ENCODE results near the gene ZNF362.
"Not testable (repeated sequence)": the region's sequence is repeated elsewhere in the genome, so short reads cannot be mapped to it uniquely, and the experiment has no call there.

ZNF362 gene

DNA sequence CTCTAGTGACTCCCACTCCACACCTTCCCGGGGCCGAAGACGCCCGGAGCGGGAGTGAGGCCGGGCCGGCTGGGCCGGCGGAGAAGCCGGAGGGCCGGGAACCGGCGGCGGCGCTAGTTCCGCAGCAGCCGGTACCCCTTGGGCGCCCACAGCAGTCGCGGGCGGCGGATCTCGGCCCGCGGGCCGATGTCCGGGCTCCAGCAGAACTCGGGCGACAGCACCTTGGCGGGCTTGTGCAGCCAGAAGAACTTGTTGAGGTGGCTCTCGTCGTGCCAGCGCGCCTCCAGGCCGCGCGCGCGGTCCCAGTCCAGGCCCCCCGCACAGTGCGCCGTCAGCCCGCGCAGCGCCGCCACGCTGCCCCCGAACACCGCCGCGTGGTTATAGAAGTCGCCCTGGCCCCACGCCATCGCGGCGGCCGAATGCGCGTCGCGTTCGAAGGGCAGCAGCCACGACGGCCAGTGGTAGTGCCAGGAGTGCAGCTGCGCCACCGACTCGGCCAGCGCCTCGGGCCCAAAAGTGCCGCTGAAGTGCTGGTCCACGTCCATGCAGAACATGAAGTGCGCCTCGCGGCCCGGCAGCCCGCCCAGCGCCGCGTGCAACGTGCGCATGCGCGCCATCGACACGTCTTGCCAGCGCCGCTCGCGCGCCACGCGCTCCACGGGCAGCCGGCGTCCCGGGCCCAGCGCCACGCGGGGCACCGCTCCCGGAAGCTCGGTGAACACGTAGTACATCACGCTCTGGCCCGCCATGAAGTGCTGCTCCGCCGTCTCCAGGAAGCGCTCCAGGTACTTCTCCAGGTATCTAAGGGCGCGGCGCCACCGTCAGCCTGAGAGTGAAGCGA lies 50.6 kb downstream of the ZNF362 start:
- no peak for DNase-seq (ENCODE audit: low spot score)

DNA sequence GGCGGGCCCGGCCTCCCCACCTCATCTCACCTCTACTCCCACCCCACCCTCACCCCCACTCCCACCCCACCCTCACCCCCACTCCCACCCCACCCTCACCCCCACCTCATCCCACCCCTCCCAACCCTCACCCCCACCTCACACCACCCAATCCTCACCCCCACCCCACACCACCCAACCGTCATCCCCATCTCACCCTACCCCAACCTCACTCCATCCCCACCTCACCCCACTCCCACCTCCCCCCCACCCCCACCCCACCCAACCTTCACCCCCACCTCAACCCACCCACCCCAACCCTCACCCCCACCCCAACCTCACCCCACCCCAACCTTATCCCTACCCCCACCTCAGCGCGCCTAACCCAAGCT lies 51.2 kb downstream of the ZNF362 start:
- DNase-seq (ENCODE audit: low spot score) = no peak

DNA sequence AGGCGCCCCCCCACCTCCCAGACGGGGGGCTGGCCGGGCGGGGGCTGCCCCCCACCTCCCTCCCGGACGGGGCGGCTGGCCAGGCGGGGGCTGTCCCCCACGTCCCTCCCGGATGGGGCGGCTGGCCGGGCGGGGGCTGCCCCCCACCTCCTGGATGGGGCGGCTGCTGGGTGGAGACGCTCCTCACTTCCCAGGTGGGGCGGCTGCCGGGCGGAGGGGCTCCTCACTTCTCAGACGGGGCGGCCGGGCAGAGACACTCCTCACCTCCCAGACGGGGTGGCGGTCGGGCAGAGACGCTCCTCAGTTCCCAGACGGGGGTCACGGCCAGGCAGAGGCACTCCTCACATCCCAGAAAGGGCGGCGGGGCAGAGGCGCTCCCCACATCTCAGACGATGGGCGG lies 53.1 kb downstream of the ZNF362 start:
- not testable (repeated sequence) for DNase-seq (ENCODE audit: low spot score)

DNA sequence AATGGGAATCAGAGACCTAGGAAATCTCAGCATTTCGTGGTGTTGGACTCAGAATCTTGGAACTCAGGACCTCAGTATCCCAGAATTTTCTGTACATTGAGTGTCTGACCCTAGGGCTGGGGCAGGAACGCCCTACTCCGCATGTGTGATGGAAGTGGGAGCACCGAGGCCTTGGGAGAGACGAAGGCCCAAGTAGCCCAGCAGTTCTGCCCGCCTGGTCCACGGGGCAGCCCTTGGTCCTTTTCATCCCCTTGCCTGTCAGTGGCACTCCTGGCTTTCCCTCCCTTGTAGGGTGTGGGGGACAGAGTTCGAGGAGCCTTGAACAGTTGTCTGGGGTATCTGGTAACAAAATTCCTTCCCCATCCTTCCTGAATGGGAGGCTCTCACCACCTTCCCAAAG lies 54.4 kb downstream of the ZNF362 start:
- no peak for DNase-seq (ENCODE audit: low spot score)

DNA sequence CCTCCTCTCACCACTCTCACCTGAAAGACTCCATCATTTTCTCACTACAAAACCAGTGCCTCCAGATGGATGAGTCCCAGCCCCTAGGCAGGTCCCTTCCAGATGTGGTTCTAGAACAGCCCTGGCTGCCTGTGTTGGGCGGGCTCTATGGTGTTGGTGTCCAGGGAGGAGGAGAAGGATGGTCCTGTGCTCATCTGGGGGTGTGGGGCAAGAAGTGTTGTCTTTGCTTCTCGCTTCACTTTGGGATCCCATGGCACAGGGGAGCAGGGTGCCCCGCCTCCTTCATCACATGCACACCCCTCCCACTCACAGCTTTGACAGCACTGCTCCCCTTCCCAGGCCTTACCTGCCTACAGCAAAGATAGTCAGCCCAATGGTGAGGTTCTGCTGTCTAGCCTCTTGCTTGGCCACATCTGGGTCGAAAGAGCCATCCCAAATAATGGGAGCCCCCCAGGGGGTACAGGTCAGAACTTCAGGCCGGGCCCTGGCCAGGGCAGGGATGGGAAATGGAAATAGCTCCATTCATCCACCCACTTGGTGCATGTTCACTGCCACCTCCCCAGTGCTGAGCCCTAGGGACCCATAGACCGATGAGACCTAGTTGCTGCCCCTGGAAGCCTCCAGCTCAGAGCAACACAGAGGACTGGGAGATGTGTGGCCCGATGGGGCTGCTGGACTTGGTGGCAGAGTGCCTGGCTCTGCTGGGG lies 55.6 kb downstream of the ZNF362 start:
- DNase-seq (ENCODE audit: low spot score) = no peak

DNA sequence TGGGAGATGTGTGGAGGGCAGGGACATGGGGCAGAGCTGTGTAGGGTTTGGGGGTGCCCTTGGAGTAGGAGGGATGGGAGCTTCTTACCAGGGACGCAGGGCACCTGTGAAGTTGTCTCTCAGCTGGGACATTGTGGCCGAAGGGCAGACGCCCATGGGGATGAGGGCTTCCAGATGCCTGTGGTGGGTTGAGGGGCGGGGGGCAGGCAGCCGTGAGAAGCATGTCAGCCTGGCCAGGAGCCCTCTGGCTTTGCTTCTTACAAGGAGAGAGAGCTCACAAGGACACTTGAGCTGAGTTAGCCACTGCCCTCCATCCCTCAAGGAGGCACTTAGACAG lies 56.1 kb downstream of the ZNF362 start:
- no peak for DNase-seq (ENCODE audit: low spot score)

DNA sequence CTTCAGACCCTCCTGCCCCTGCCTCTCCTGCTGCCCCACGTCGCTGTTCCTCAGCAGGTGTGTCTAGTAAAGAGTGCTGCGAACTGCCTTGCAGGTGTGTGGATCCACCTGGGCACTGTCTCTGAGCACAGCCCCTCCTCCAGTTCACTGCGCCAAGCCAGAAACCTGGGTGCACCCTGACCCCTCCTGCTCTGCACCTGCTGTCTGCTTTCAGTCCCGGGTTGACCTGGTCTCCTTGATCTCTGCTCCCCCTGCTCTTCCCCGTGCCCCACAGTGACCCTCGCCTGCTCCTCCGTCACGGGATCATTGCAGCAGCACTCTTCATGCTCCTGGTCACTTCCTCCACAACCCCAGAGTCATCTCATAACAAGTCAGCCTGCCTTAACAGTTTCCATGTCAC lies 58.1 kb downstream of the ZNF362 start:
- DNase-seq (ENCODE audit: low spot score) = no peak

DNA sequence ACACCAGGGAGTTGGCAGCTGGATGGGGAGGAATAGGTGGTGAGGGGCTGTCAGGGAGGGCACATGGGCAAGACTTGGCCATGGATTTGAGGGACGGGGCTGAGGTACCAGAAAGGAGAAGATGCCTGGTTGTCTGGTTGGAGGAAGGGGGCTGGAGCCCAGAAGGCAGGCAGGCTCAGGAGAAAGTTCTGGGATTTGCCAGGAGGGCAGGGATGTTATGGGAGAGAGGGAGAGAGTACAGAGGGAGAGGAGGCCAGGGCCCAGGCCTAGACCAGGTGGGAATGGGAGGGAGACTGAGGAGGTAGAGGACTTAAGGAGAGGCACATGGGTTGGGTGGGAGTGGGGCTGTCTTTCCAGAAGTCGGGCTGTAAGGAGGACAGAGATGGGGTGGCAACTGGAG lies 60.3 kb downstream of the ZNF362 start:
- no peak for DNase-seq (ENCODE audit: low spot score)

DNA sequence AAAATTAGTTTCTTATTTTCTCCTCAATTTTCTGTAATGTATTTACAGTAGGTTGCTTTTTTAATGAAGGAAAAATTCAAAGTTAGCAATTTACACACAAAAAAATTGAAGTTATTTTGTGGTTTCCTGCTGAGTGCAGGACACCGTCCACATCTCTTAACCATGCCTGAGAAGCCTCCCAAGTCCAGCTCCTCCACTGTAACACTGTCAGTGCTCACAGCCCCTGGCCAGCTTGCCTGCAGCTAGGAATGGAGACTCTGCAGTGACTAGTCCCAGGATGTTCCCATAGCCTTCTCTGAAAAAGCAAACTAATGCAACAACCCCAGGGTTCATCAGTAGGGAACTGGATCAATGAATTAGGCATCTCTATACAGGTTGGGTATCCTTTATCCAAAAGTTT lies 61.1 kb downstream of the ZNF362 start:
- DNase-seq (ENCODE audit: low spot score) = no peak

DNA sequence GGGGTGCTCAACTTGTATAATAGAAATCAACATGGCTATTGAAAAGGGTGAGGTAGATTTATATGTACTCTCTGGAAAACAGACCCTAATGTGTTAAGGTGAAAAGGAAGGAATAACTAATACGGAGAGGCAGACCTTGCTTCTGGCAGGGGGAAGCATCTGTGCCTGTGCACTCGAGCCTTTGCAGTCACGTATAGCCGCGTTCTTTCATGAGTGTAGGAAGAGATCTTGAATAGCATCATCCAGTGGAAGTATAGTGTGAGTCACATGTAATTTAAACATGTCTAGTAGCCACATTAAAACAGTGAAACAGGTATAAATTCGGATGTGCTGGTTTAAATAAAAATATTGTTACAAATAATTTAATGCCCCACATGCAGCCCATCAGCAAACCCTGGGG lies 61.7 kb downstream of the ZNF362 start:
- DNase-seq (ENCODE audit: low spot score) = no peak

DNA sequence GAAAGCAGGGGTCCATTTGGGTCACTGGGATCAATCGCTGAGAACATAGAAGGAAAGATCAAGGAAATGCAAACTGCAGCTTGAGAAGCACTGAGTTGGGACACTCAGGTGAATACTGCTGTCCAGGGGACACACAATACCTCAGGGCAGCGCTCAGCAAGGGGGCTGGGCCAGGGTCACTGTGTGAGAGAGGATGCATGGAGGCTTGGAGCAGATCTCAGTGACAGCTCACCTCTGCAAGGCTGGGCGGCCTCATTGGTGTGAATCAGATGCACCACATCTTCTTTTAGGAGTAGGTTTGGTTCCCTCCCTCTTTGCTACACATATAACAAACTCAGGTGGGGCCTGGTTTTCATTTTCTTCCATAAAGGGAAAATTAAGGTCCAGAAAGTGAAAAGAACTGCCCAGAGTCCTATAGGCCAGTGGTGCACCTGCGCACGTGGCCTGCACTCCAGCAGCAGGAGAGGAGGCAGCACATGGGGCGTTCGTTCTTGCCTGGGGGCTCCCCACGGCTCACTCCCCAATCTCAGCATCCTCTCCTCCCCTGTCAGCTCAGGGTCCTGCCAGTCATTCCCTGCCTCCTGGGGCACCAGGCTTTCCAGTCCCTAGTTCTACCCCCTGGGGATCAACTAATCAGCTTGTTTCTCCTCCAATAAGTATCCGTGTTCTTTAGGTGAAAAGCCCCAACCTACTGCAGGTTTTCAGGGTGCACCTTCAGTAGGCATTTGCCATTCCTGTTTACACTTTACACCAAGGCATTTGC lies 63.1 kb downstream of the ZNF362 start:
- DNase-seq (ENCODE audit: low spot score) = no peak

DNA sequence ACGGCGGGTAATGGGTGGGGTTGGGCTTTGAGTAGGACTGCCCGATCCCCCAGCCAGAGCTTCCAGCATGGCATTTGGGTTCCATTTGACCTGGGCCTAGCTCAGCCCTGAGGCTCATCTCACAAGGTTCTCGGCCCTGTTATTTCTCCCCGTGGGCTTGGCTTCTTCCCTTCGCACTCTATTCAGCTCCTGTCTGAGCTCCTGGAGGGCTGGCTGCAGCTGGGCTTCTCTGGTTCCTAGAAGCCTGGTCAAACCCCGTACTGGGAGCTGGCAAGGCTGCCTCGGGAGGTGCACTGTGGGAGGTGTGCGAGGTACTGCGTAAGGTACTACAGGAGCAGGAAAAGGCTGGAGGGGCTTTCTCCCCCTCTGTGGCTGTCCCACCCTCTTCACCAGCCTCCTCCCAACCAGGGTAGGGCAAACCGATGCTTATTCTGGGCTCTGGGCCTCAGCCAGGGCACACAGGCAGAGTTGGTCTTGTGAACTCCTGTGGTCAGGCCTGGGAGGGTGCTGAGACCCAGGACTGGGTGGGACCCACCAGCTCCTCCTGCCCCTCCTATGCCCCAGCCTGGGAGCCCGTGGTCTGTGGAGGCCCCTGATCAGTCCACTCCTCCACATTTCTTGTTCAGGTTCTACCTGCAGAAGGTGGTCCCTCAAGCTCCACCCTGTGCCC lies 63.8 kb downstream of the ZNF362 start:
- no peak for DNase-seq (ENCODE audit: low spot score)

DNA sequence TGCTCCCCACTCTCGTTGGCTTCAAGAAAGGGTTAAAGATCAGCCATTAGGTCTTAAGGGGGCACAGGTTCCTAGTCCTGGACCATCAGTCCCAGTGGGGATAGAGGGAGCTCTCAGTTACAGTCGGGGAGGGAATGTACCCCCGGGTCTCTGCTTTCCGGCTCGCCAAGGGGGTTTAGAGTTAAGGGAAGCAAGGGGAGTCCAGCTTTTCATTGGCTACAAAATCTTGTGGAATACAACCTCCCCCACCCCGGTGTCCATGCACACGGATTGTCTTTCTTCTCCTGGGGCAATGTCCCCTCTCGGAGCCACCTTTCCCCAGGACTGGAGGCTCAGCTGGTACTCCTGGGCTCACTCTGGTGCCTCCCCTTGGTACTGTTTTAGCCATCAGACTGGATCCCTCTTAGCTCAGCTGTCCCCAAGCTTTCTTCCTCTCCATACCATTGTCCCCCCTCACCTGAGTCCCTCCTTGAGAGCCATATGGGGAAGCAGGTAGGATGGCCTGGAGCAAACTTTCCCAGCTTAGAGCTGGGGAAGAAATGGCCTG lies 64.4 kb downstream of the ZNF362 start, which contains the start of gene A3GALT2:
A3GALT2 (minus strand) TSS at position 480 of the 547 bp plus-strand sequence; CDS start at position 480, 0 bp downstream.
- no peak for DNase-seq (ENCODE audit: low spot score)

DNA sequence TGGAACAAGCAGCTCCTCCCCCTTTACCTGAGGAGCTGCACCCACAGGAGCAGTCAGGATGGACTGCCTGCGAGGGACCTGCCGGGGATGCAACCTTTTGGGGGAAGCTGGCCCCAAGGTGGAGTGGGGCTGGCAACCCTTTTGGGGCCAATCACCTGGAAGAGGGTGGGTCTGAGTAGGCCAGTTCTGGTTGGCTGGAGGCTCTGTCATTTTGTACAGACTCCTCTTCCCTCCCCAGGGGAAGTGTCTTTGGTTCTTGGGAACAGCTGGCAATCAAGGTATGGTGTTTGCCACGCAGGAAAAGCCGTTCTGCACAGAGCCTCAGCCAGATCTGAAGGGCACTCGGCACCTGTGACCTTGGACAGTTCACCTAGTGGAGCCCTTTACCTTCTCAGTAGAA lies 64.9 kb downstream of the ZNF362 start:
- no peak for DNase-seq (ENCODE audit: low spot score)

DNA sequence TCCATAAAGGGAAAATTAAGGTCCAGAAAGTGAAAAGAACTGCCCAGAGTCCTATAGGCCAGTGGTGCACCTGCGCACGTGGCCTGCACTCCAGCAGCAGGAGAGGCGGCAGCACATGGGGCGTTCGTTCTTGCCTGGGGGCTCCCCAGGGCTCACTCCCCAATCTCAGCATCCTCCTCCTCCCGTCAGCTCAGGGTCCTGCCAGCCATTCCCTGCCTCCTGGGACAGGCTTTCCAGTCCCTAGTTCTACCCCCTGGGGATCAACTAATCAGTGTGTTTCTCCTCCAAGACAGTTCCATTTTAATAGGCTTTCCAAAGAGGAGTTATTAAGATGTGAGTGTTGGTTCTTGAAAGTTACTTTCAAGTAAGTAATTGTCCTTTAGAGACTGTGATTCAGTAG lies 65.8 kb downstream of the ZNF362 start:
- no peak for DNase-seq (ENCODE audit: low spot score)

DNA sequence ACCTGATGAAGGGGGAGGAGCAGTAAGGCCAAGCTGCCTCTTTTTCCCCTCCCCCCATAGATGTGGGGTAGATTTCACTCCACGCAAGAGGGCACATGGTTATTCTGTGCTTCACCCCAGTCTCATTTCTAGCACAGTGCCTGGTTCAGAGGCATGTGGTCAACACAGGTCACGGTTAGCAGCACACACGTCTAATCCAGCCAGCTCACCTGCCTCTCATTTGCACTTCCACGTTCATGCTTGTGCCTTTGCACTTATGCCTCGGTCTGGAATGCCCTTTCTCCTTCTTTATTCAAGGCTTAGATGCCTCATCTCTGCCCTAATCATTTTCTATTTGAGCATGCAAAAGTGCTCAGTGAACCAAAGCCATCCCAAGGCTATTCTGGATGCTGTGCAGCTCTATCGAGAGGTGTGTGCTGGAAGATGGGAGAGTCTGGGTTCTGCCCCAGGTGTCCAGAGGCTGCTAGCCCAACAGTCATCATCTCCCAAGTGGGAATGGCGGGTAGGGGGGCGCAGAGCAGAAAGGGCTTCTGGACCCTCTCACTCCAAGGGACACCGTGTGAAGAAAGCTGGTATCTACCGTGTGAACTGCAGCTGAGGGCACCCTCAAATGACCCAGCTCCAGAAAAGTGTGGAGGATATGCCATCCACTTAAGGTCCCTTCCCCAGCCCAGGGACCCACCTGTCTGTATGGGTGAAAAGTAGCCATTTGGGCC lies 66.7 kb downstream of the ZNF362 start:
- no peak for DNase-seq (ENCODE audit: low spot score)

DNA sequence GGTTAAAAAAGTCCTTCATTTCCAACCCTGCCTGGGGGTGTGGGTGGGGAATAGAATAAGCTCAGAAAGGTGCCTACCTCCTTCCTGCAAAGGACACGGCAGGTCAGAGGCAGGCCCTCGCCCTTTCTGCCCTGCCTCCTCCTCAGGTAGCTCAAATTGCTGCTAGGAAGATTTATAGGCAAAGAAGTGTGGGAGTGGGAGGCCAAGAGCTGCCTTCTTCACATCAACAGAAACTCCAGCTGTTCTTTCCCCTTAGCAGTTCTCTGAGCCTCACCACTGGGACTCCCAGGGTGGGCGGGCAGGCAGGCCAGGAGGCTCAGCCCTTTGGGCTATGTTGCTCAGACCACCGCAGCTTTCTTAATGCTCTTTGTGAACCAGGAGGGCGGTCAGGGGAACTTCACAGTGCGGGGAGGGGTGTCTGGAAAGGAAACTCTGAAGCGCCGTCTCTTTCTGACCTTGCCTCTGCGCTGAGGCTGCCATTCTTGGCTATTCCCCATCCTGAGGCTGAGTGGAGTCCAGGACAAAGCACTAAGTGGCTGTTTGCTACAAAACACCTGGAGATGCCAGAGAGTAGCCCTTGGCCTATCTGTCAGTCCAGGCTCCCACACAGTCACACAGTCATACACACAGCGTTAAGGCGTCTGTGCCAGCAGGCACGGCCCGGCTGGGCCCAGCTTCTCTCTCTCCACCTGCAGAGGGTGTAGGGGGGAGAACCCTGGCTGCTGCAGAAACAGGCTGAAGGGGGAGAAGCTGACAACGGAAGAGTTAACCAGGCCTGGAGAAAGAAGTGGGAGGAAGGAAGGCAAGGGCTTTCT lies 67.6 kb downstream of the ZNF362 start:
- DNase-seq (ENCODE audit: low spot score) = no peak

DNA sequence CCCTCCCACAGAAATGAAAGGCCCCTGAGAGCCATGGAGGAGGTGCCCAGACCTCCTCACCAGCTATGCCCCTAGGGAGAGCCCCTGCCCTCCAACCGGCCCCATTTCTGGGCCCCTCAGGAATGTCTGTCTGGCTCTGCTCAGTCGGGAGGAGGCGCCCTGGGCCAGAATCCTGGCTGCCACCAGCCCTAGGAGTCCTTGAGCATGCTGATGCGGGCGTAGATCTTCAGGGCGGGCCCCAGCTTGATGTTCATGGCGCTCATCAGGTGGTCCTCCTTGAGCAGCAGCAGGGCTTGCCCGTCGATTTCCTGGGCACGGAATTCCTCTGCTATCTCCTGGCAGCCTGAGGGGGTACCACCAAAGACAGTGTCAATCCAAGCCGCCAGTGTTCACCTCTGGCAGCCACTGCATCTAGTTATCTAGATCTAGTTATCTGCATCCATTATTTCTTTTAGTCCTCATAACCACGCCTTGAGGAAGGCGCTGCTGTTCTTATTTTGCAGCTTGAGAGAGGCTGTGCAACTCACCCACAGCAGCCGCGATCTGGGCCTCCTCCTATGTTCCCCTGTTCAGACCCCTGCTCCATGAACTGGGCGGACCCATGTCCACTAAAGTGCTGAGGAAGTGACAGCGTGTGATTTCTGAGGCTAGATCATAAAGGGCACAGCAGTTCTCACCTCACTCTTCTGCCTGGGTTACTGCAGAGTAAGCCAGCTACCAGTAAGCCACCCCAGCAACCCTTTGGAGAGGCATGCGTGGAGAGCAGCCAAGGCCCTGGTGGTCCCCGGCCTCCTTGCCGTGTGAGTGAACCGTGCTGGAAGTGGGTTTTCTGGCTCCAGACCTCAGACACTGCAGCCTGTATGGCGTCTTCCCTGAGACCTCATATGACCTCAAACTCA lies 68.6 kb downstream of the ZNF362 start:
- DNase-seq (ENCODE audit: low spot score) = no peak

DNA sequence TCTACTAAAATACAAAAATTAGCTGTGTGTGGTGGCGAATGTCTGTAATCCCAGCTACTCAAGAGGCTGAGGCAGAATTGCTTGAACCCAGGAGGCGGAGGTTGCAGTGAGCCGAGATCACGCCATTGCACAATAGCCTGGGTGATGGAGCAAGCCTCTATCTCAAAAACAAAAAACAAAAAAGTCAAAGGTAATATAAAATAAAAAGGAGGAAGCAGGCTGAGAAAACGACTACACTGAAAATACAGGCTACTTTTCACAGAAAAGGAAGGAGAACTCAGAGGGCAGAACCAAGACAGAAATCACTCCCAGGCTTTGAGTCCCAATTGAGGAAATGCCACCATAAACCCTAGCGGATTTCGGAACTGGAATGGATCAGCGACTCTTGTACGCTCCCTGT lies 70.5 kb downstream of the ZNF362 start:
- DNase-seq (ENCODE audit: low spot score) = no peak

All from kidney capillary endothelial cell (primary cell).